ENCODE results near the gene NOP14.

NOP14 gene

DNA sequence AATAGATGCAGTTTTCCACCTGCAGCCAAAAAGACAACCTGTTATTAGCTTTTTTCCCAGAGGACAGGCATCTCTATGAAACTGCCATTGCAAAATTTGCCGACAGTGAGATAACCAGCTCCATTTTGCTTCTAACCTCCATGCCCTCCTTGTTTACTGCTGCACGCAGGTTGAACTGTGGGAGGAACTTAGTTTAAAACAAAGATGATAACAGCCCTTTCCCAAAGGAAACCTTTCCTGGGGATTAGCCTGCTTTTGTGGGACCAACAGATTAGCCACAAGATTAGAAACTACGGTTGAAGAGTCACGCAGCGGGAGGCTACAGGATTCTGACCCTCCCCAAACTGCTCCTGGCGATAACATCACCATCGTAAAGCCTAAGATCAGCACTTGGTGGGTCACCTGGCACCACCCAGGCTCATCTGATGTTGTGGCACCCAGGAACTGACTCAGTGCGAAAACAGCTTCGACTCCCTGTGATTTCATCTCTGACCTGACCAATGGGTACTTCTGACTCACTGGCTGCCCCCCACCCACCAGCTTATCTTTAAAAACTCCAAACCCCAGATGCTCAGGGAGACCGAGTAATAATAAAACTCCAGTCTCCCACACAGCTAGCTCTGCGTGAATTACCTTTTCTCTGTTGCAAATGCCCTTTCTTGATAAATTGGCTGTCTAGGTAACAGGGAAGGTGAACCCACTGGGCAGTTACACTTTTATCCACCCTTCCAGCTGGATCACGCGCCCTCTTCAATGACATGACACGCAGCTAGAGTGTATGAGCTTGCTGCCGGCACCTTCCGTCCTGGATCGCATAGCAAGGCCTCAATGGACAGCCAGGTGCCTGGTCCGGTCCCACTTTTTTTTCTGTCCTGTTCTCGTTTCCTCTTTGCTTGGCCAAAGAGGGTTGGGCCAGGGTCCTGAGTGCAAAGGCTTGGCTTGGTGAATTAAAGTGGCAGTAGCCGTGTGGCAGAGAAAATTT, 27.2 kb downstream of the NOP14 start:
- H3K9me3 ChIP-seq (ENCODE audit: insufficient read depth, low read depth, low read length), result no peaks in the 10 kb centered on the region
- H3K4me1 ChIP-seq (ENCODE audit: insufficient read depth, low read length, poor library complexity, severe bottlenecking), result peaks cover 16% of the 10 kb centered on the region
- H2AFZ ChIP-seq (ENCODE audit: low read length), result no peak overlapping the region
- H3K79me2 ChIP-seq (ENCODE audit: insufficient read depth, low read length), result peaks cover 28% of the 10 kb centered on the region; the same call in 1 of the 2 replicates
- H4K20me1 ChIP-seq (ENCODE audit: insufficient read depth, low read length, poor library complexity, severe bottlenecking), result no peaks in the 10 kb centered on the region
- TF ChIP-seq EZH2phosphoT487 (IDR thresholded peaks at IDR 0.05; ENCODE audit: borderline replicate concordance), result no peak
- TF ChIP-seq, protein P1, sequence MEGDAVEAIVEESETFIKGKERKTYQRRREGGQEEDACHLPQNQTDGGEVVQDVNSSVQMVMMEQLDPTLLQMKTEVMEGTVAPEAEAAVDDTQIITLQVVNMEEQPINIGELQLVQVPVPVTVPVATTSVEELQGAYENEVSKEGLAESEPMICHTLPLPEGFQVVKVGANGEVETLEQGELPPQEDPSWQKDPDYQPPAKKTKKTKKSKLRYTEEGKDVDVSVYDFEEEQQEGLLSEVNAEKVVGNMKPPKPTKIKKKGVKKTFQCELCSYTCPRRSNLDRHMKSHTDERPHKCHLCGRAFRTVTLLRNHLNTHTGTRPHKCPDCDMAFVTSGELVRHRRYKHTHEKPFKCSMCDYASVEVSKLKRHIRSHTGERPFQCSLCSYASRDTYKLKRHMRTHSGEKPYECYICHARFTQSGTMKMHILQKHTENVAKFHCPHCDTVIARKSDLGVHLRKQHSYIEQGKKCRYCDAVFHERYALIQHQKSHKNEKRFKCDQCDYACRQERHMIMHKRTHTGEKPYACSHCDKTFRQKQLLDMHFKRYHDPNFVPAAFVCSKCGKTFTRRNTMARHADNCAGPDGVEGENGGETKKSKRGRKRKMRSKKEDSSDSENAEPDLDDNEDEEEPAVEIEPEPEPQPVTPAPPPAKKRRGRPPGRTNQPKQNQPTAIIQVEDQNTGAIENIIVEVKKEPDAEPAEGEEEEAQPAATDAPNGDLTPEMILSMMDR (conservative IDR thresholded peaks at IDR 0.05; ENCODE audit: low read length), result no peak
- peak overlapping the region; percentile 93 for H3K9ac ChIP-seq (ENCODE audit: low read depth, low read length, poor library complexity, severe bottlenecking)
- peaks cover 39% of the 10 kb centered on the region; the same call in 1 of the 2 replicates for H3K36me3 ChIP-seq (ENCODE audit: insufficient read depth, low read length)
- H3K27me3 ChIP-seq (ENCODE audit: insufficient read depth, low read length, poor library complexity, severe bottlenecking), result no peaks in the 10 kb centered on the region
- peak overlapping the region; percentile 99 for H3K4me3 ChIP-seq (ENCODE audit: low read length, poor library complexity, severe bottlenecking)
- no peaks in the 10 kb centered on the region for H3F3A ChIP-seq (ENCODE audit: low read depth)
- peak overlapping the region; percentile 87 for H3K4me2 ChIP-seq (ENCODE audit: low read depth, low read length, poor library complexity, severe bottlenecking)
- no peaks in the 10 kb centered on the region for H3K9me2 ChIP-seq (replicated peaks; ENCODE audit: low read depth, low read length)

DNA sequence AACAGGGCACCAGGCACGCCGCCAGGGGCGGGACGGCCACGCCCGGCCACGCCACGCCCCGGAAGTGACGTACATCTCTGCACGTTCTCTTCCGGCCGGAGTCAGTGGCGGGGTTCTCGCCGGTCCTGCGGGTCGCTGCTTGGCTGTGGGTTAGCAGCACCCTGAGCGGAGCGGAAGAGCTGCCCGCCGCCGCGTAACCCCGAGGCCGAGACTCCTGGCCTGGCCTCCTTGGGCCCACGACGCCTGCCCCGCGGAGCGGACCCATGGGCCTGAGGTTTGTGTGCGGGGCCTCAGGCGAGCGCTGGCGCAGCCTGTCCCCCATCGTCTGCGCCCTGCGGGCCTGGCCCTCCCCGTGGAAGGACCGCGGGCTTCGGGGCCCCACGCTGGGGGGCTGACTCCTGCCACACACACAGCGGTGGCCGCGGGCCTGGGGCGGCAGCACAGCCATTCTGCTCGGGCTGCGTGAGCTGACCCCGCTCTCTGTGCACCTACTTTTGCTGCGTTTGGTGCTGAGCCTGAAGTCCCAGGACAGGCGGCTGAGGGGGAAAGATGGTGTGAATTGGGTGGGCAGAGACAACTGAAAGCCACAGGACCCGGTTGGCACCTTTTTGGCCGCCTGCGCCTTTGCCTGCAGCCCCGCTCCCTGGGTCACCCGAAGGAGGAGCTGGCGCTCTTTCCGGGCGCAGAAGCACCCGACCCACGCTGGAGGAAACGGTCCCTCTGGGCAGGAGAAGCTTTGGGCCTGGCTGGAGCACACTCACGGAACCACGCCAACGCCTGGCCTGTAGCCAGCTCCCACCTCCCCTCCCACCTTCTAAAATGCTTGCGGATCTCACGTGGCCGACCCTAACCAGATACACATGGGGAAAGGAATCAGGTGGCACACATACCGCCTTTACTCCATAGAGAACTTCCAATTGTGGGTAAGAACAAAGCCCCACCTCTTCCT, 28.1 kb downstream of the NOP14 start:
- H3F3A ChIP-seq (ENCODE audit: low read depth), result no peaks in the 10 kb centered on the region
- H3K27me3 ChIP-seq (ENCODE audit: insufficient read depth, low read length, poor library complexity, severe bottlenecking), result no peaks in the 10 kb centered on the region
- H3K36me3 ChIP-seq (ENCODE audit: insufficient read depth, low read length), result peaks cover 33% of the 10 kb centered on the region; the same call in 1 of the 2 replicates
- TF ChIP-seq, protein P1 (conservative IDR thresholded peaks at IDR 0.05; ENCODE audit: low read length), result no peak
- no peak for TF ChIP-seq EZH2phosphoT487 (IDR thresholded peaks at IDR 0.05; ENCODE audit: borderline replicate concordance)
- H3K4me2 ChIP-seq (ENCODE audit: low read depth, low read length, poor library complexity, severe bottlenecking), result peak overlapping the region; percentile 87
- H3K9me3 ChIP-seq (ENCODE audit: insufficient read depth, low read depth, low read length), result no peaks in the 10 kb centered on the region
- H2AFZ ChIP-seq (ENCODE audit: low read length), result peak overlapping the region; percentile 80
- H3K4me3 ChIP-seq (ENCODE audit: low read length, poor library complexity, severe bottlenecking), result peak overlapping the region; percentile 99
- no peaks in the 10 kb centered on the region for H4K20me1 ChIP-seq (ENCODE audit: insufficient read depth, low read length, poor library complexity, severe bottlenecking)
- H3K9ac ChIP-seq (ENCODE audit: low read depth, low read length, poor library complexity, severe bottlenecking), result peak overlapping the region; percentile 93
- H3K4me1 ChIP-seq (ENCODE audit: insufficient read depth, low read length, poor library complexity, severe bottlenecking), result peaks cover 16% of the 10 kb centered on the region
- no peaks in the 10 kb centered on the region for H3K9me2 ChIP-seq (replicated peaks; ENCODE audit: low read depth, low read length)
- H3K79me2 ChIP-seq (ENCODE audit: insufficient read depth, low read length), result peaks cover 28% of the 10 kb centered on the region; the same call in 1 of the 2 replicates

DNA sequence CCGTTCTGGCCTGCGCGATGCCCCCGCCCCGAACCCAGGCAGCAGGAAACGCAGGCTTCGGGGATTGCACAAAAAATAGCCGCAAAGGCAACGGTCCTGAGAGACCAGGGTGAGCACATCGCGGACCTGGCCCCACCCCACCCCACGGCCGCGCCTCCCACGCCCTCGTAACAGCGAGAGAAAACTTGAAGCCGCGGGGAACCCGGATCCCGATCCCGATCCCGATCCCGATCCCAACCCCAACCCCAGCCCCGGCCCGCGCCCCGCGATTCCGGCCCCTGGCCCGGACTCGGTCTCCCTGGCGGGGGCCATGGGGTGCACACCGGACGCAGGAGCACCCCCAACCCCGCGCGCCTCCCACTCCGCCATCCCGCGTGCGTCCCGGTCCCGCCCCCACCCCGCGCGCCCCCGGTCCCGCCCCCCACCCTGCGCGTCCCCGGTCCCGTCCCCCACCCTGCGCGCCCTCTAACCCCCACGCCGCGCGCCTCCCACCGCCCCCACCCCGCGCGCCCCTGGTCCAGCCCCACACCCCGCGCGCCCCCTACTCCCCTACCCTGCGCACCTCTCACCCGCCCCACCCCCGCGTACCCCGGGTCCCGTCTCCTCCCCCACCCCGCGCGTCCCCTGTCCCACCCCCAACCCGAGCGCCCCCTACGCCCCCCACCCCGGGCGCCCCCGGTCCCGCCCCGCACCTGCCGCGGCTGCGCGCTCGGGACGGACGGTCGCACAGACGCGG, 29.0 kb downstream of the NOP14 start:
- peak overlapping the region; percentile 17; the same call in 1 of the 2 replicates for H2AFZ ChIP-seq (ENCODE audit: low read length)
- peaks cover 28% of the 10 kb centered on the region; the same call in 1 of the 2 replicates for H3K79me2 ChIP-seq (ENCODE audit: insufficient read depth, low read length)
- TF ChIP-seq, protein P1 (conservative IDR thresholded peaks at IDR 0.05; ENCODE audit: low read length), result no peak
- no peak for TF ChIP-seq EZH2phosphoT487 (IDR thresholded peaks at IDR 0.05; ENCODE audit: borderline replicate concordance)
- H3K36me3 ChIP-seq (ENCODE audit: insufficient read depth, low read length), result peaks cover 33% of the 10 kb centered on the region; the same call in 1 of the 2 replicates
- no peaks in the 10 kb centered on the region for H3K9me2 ChIP-seq (replicated peaks; ENCODE audit: low read depth, low read length)
- peaks cover 16% of the 10 kb centered on the region for H3K4me1 ChIP-seq (ENCODE audit: insufficient read depth, low read length, poor library complexity, severe bottlenecking)
- no peaks in the 10 kb centered on the region for H3F3A ChIP-seq (ENCODE audit: low read depth)
- H3K9ac ChIP-seq (ENCODE audit: low read depth, low read length, poor library complexity, severe bottlenecking), result peak overlapping the region; percentile 72
- no peaks in the 10 kb centered on the region for H4K20me1 ChIP-seq (ENCODE audit: insufficient read depth, low read length, poor library complexity, severe bottlenecking)
- no peaks in the 10 kb centered on the region for H3K27me3 ChIP-seq (ENCODE audit: insufficient read depth, low read length, poor library complexity, severe bottlenecking)
- H3K4me3 ChIP-seq (ENCODE audit: low read length, poor library complexity, severe bottlenecking), result peak overlapping the region; percentile 99
- H3K4me2 ChIP-seq (ENCODE audit: low read depth, low read length, poor library complexity, severe bottlenecking), result peak overlapping the region; percentile 71
- H3K9me3 ChIP-seq (ENCODE audit: insufficient read depth, low read depth, low read length), result no peaks in the 10 kb centered on the region

Measured in Loucy (cell line).